BJ (cell line): Measurements from ENCODE around the gene TNRC18. TPM values are rescaled to one million over a fixed set of nuclear protein-coding genes. Genes with fewer than 3 reads are reported as not detected.

Experiments
- CTCF ChIA-PET: fragments of 350-600 bp; formaldehyde crosslinking; extraction: SDS; loops from one replicate; lab custom pipeline; 2021; ENCODE audit warnings: antibody characterized with exemption, inconsistent platforms; lab: Yijun Ruan, JAX
- POLR2A ChIA-PET: fragments of 300-600 bp; sonication (Branson Sonifier 250); formaldehyde crosslinking; extraction: SDS; loops from one replicate; lab custom pipeline; 2021; ENCODE audit warnings: antibody characterized with exemption; lab: Charles Lee
- DNase-seq: peaks from one replicate; pipeline ENCODE4 v3.0.0-alpha.2; 2011; ENCODE audit warnings: low read depth
- H3K27me3 ChIP-seq: 2 replicates; pipeline ENCODE4 v1.6.0; 2011; ENCODE audit warnings: low read length; ENCODE audit not compliant: control insufficient read depth, insufficient read depth
- H3K36me3 ChIP-seq: 2 replicates; pipeline ENCODE4 v1.5.1; 2011; ENCODE audit warnings: low read length; ENCODE audit not compliant: control insufficient read depth, insufficient read depth
- H3K4me3 ChIP-seq: 2 replicates; pipeline ENCODE4 v1.5.1; 2011; ENCODE audit warnings: low read depth, mild to moderate bottlenecking, control low read depth, low read length
- CTCF ChIP-seq: IDR thresholded peaks from 2 replicates; pipeline ENCODE4 v1.5.1; 2011; ENCODE audit warnings: low read depth, mild to moderate bottlenecking, control low read depth, inconsistent platforms, low read length, moderate library complexity; ENCODE audit not compliant: insufficient read depth
- polyA plus RNA-seq: library from polyadenylated mRNA; depleted of rRNA; stranded (reverse); fragments of >200 nt; gene quantifications from 2 replicates; pipeline ENCODE4 v1.2.3, GENCODE V29; 2011

Gene TNRC18
- polyA plus RNA-seq, 1 experiment, result 20.1 TPM

DNA sequence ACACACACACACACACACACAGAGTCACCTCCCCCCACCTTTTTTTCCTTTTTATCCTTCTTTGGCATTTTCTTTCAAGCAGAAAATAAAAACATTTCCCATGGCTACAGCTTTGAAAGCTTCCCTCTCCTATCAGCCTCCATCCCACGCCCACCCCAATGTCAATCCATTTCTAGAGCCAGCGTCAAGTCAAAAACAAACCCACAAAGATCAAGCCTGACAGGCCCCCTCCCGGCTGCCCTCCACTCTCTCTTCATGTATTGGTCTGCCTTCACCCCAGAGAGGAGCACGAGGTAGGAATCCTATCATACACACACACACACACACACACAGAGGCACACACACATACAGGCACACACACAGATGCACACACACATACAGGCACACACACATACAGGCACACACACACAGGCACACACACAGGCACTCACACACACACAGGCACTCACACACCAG, 8.0 kb upstream of the TNRC18 start:
- no peaks in the 10 kb centered on the region for H3K27me3 ChIP-seq
- POLR2A ChIA-PET, result interaction anchor here (0.7 kb wide), 1 partner anchor 53 kb away, joined by 7 read pairs; no protein-coding TSS in a partner anchor
- CTCF ChIA-PET, result no interaction called here
- H3K4me3 ChIP-seq, result no peak overlapping the region
- TF ChIP-seq CTCF, result no peak
- DNase-seq, result no peak
- peaks cover 15% of the 10 kb centered on the region for H3K36me3 ChIP-seq

DNA sequence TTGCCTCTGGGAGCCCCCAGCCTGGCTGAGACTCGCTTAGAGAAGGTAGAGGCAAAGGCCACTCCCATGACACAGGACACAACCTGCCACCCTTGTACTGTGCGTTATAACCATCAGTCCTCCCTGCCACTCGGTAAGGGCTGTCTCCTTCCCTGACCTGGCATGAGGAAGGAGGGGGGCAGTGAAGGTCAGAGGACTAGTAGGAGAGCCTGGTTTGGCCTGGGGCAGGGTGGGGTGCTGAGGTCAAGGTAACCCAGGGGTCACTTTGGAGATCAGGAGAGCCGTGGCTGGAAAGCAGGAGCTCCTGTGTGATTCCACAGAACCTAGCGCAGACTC, 6.9 kb upstream of the TNRC18 start:
- POLR2A ChIA-PET, result no interaction called here
- Histone ChIP-seq H3K27me3 (no peaks in the 10 kb centered on the region), H3K4me3 (peak overlapping the region; percentile 82), H3K36me3 (peaks cover 13% of the 10 kb centered on the region)
- CTCF ChIA-PET, result interaction anchor here (0.7 kb wide), 1 partner anchor 11 kb away, joined by 3 read pairs; no protein-coding TSS in a partner anchor
- DNase-seq, result no peak
- no peak for TF ChIP-seq CTCF

DNA sequence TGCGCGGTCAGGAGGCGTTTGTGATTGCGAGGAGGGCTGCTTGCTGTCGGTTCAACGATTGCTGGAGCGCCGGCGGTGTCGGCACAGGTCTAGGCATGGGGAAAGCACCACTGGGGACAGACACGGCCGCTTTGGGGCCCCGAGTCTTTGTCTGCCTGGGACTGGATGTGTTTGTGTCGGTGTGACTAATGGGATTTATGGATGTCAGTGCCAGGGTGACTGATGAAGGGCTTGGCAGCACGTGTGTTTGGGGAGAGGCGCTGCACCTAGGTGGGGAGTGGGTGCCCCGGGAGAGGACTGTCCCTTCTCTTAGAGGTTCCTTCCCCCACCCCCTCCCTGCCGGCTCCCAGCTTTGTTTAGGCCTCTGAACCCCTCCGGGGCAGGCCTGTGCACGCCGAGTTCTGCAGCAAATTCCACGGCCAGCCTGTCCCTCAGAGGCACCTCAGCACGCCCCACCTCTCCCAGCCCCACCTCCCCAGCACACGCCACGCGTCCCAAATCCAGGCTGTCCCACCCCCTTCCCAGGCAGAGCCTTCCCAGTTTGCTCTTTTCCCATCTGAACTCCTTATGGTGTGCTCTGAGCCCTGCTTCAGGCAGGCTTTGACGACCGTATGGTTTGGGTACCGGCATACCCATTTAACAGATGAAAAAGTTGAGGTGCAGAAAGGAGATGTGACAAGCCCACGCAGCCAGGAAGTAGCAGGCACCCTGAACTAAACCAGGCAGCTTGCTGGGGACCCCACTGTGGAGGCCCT, 6.4 kb upstream of the TNRC18 start:
- no peak for TF ChIP-seq CTCF
- ChIA-PET CTCF (interaction anchor here (0.7 kb wide), 1 partner anchor 12 kb away, joined by 3 read pairs; no protein-coding TSS in a partner anchor), POLR2A (interaction anchor here (0.5 kb wide), 1 partner anchor 724 kb away, joined by 6 read pairs; no protein-coding TSS in a partner anchor)
- no peaks in the 10 kb centered on the region for H3K27me3 ChIP-seq
- DNase-seq, result no peak
- H3K4me3 ChIP-seq, result peak overlapping the region; percentile 82
- H3K36me3 ChIP-seq, result peaks cover 11% of the 10 kb centered on the region

GRCh38 chr7:5429253-5429856, 5.7 kb upstream of the TNRC18 start:
- Histone ChIP-seq H3K36me3 (peaks cover 11% of the 10 kb centered on the region), H3K27me3 (no peaks in the 10 kb centered on the region), H3K4me3 (peak overlapping the region; percentile 82)
- no peak for DNase-seq
- ChIA-PET CTCF (interaction anchor here (1.0 kb wide), 1 partner anchor 33 kb away, joined by 3 read pairs; no protein-coding TSS in a partner anchor), POLR2A (interaction anchor here (0.5 kb wide), 2 partner anchors 25 to 723 kb away, joined by 4 to 6 read pairs; no protein-coding TSS in a partner anchor)
- no peak for TF ChIP-seq CTCF

GRCh38 chr7:5428478-5429252, 5.0 kb upstream of the TNRC18 start:
- no peaks in the 10 kb centered on the region for H3K27me3 ChIP-seq
- peak; percentile 33 for TF ChIP-seq CTCF
- ChIA-PET POLR2A (interaction anchor here (0.5 kb wide), 1 partner anchor 24 kb away, joined by 4 read pairs; no protein-coding TSS in a partner anchor), CTCF (interaction anchor here (1.0 kb wide), 1 partner anchor 32 kb away, joined by 3 read pairs; no protein-coding TSS in a partner anchor)
- peaks cover 11% of the 10 kb centered on the region for H3K36me3 ChIP-seq
- H3K4me3 ChIP-seq, result peak overlapping the region; percentile 82
- no peak for DNase-seq
